ENCODE results near the gene THAP2. TPM values are rescaled to one million over a fixed set of nuclear protein-coding genes. Genes with fewer than 3 reads are reported as not detected.
A peak's percentile ranks its signal among the peaks of the same experiment; 100 is the strongest.

The THAP2 gene
- total RNA-seq, 1 experiment from 2014 or later, result 3.3 TPM

DNA sequence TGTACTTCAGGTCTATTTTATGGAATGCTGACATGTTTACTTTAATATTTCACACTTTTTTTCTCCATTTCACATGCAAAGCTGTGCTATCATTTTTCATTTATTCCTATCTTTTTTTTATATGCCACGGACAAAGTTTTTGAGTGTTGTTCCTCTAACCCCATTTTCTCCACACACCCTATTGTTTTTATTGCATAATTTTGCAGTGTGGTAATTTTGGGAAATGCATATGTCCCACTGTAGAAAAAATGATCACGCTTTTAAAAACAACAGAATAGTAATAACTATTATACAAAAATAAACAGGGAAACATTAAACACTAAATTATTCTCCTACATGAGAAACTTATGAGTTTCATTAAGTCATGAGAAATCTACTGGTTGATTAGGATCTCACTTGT is 14.7 kb upstream of the THAP2 start:
- Histone ChIP-seq H3K27me3 (ENCODE audit: control insufficient read depth, insufficient read depth, low read length) (no peaks in the 10 kb centered on the region), H3K36me3 (replicated peaks; ENCODE audit: control insufficient read depth, insufficient read depth, low read length) (peaks cover 2% of the 10 kb centered on the region), H3K4me3 (ENCODE audit: insufficient read depth, low read depth, low read length) (no peak overlapping the region)
- DNase-seq, result no peak

DNA sequence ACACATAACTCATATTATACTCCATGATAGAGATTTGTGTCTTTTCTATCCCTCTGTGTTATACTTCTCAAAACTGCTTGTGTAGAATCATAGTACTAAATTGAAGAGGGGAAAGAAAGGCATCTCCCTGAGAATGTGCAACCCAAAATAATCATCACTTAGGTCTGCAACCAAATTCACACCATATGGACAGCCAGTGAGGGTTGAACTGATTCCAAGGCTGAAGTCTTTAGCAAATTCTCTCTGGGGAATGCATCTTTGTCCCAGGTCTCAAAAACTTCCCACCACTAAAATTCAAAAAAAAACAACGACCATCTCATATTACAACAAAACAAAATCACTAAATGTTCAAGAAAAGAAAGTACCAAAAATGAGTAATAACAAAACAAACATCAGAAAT is 11.4 kb upstream of the THAP2 start:
- Histone ChIP-seq H3K27me3 (ENCODE audit: control insufficient read depth, insufficient read depth, low read length) (no peaks in the 10 kb centered on the region), H3K36me3 (replicated peaks; ENCODE audit: control insufficient read depth, insufficient read depth, low read length) (peaks cover 2% of the 10 kb centered on the region), H3K4me3 (ENCODE audit: insufficient read depth, low read depth, low read length) (no peak overlapping the region)
- no peak for DNase-seq

DNA sequence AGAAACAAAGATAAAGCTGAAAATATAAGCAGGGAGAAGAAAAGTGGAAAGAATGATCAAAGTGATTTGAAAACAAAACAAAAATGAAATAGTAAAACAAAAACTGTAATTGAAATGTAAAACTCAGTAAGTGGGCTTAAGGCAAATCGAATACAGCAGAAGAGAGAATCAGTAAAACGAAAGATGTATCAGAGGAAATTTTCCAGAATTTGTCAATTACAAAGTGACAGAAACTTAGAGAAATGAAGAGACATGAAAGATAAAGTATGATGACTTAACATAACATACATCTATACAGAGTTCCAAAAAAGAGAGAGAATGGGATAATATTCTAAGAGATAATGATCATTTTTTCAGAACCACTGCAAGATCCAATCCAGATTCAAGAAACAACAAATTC is 11.0 kb upstream of the THAP2 start:
- peaks cover 2% of the 10 kb centered on the region for H3K36me3 ChIP-seq (replicated peaks; ENCODE audit: control insufficient read depth, insufficient read depth, low read length)
- H3K27me3 ChIP-seq (ENCODE audit: control insufficient read depth, insufficient read depth, low read length), result no peaks in the 10 kb centered on the region
- no peak overlapping the region for H3K4me3 ChIP-seq (ENCODE audit: insufficient read depth, low read depth, low read length)
- no peak for DNase-seq

DNA sequence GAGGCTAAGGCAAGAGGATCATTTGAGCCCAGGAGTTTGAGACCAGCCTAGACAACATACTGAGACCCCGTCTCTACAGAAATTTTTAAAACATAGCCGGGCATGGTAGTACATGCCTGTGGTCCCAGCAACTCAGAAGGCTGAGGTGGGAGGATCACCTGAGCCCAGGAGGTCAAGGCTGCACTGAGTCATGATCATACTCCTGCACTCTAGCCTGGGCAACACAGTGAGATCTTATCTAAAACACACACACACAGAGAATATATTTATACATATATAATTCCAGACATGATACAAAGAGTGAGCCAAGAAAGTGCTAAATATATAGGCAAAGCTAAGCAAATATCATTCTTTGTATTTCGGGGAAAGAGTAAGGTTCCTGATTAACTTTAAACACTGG is 9.9 kb upstream of the THAP2 start:
- DNase-seq, result no peak
- peaks cover 3% of the 10 kb centered on the region for H3K36me3 ChIP-seq (replicated peaks; ENCODE audit: control insufficient read depth, insufficient read depth, low read length)
- no peak overlapping the region for H3K4me3 ChIP-seq (ENCODE audit: insufficient read depth, low read depth, low read length)
- no peaks in the 10 kb centered on the region for H3K27me3 ChIP-seq (ENCODE audit: control insufficient read depth, insufficient read depth, low read length)

DNA sequence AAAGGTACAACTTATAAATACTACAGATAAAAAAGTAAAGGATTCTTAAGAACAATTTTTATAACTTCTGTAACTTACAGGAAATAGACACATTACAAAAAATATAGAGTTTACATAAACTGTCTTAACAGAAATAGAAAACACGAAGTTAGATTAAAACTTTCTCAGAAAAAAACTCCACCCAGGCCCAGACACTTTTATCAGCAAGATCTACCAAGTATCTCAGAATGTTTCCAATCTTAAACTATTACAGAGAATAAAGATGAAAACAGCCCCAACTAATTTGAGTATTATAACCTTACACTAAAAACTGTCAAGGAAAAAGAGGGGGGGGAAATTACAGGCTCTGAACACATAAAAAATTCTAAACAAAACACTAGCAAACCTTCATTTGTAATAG is 8.6 kb upstream of the THAP2 start:
- DNase-seq, result no peak
- Histone ChIP-seq H3K27me3 (ENCODE audit: control insufficient read depth, insufficient read depth, low read length) (no peaks in the 10 kb centered on the region), H3K36me3 (replicated peaks; ENCODE audit: control insufficient read depth, insufficient read depth, low read length) (peaks cover 10% of the 10 kb centered on the region), H3K4me3 (ENCODE audit: insufficient read depth, low read depth, low read length) (no peak overlapping the region)

DNA sequence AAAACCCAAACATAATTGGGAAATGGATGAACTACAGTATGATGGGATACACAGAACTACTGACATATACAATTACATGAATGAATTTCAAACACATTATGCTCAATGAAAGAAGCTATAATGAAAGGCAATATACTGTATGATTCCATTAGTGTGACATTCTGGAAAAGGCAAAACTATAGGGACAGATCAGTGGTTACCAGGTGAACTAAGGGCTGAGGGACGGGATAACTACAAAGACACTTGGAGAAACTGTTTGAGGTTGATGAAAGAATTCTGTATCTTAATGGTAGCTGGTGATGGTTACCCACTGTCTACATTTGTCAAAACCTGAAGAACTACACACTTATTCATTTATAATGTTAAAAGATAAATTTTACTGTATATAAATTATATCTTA is 8.2 kb upstream of the THAP2 start:
- no peak overlapping the region for H3K4me3 ChIP-seq (ENCODE audit: insufficient read depth, low read depth, low read length)
- no peaks in the 10 kb centered on the region for H3K27me3 ChIP-seq (ENCODE audit: control insufficient read depth, insufficient read depth, low read length)
- no peak for DNase-seq
- H3K36me3 ChIP-seq (replicated peaks; ENCODE audit: control insufficient read depth, insufficient read depth, low read length), result peaks cover 10% of the 10 kb centered on the region

DNA sequence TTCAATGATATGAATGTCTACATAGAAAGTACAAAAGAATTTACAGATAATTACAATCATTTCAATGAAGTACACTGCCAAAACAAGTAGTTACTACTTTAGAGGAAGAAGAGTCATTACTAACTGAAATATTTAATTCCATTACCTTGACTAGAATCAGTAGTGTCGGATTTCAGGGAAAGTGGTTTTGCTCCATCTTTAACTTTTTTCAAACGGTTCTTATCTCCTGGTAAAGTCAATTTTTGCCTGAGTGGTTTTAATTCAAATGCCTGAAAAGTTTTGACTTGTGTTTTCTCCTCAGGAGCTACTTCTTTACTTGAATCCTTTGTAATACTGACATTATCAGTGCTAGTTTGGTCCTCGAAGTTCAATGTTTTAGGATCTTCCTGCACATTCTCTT is 7.4 kb upstream of the THAP2 start:
- DNase-seq, result no peak
- Histone ChIP-seq H3K4me3 (ENCODE audit: insufficient read depth, low read depth, low read length) (no peak overlapping the region), H3K27me3 (ENCODE audit: control insufficient read depth, insufficient read depth, low read length) (no peaks in the 10 kb centered on the region), H3K36me3 (replicated peaks; ENCODE audit: control insufficient read depth, insufficient read depth, low read length) (peaks cover 10% of the 10 kb centered on the region)

DNA sequence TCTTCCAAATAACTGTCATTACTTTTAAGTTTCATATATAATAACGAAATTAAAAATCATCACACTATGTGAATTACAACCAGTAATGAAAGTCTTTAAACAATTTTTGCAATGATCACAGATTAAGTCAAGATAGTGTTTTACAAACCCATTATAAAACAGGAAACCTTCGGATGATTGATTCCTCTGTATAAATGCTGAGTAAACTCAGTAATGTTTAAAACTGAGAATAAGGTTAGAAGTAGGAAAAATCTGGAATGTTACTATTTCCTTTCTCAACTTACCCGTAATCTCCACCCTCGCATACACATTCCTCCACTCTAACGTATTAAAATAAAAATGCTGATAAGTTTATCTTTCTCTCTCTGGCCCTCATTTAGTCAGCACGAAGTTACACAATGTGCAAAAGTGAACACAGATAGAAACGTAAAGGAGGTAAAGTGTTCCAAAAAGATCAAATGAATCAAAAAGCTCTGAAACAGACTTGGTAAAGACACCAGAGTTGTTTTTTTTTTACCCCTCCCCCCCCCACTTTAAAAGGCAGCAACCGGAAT is 2.0 kb upstream of the THAP2 start:
- Histone ChIP-seq H3K4me3 (ENCODE audit: insufficient read depth, low read depth, low read length) (peak overlapping the region; percentile 91), H3K36me3 (replicated peaks; ENCODE audit: control insufficient read depth, insufficient read depth, low read length) (peaks cover 10% of the 10 kb centered on the region), H3K27me3 (ENCODE audit: control insufficient read depth, insufficient read depth, low read length) (no peaks in the 10 kb centered on the region)
- DNase-seq, result no peak

DNA sequence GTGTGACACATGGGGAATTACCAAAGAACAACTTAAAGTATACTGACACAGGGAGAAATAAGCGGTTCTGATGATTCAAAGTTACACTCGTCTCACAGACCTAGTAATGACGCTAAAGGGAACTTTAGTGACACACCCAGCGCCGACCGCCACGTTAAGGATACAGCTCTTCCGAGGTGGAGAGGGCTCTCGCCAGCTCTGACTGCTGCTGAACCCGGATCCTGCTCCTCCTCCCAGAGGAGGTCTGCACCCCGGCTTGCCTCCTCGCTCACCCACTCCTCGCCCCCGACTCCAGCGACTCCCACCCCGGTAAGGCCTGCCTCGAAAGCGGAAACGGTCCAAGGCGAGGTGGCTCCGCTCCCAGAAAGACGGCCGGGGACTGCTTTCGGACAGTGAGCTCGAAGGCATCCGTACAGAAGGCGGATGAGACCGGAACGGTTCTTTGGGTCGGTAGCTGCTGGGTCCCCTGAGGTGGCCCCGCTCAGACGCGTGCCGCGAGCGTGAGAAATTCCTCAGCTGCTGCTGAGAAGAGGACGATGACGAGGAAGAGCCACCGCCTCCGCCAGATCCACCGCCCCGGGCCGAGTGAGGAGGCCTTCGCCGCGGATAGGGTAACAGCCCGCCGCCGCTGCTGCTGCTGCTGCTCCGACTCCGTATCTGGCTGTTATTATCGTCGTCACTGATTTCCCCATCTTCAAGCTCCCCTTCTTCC is 1.1 kb upstream of the THAP2 start:
- H3K27me3 ChIP-seq (ENCODE audit: control insufficient read depth, insufficient read depth, low read length), result no peaks in the 10 kb centered on the region
- H3K36me3 ChIP-seq (replicated peaks; ENCODE audit: control insufficient read depth, insufficient read depth, low read length), result peaks cover 10% of the 10 kb centered on the region
- DNase-seq, result peak; percentile 53
- peak overlapping the region; percentile 91 for H3K4me3 ChIP-seq (ENCODE audit: insufficient read depth, low read depth, low read length)

DNA sequence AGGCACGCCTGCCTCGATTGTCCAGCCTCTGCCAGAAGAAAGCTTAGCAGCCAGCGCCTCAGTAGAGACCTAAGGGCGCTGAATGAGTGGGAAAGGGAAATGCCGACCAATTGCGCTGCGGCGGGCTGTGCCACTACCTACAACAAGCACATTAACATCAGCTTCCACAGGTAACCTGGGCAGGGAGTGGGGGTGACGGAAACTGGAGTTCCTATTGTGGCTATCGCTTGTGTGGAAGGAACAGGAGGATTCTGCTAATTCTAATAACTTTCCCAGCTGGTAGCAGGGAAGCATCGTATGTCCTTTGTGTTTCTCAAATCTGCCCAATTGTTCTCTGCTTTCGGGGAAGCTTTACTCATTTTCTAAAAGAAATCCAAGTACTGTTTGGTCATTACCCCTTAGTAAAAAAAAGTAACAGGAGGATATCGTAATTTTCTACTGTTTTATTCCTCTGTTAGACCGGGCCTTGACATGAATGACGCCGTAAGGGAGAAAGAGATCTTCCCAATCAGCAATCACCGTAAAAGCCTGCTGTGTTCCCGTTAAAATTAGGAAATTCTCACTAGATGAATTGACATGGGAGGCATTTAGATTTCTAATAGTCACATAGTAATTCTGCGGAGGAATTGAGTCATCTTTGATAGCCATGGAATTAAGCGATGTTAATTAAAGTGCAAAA is 449 bp downstream of the THAP2 start:
- no peaks in the 10 kb centered on the region for H3K27me3 ChIP-seq (ENCODE audit: control insufficient read depth, insufficient read depth, low read length)
- DNase-seq, result no peak
- peak overlapping the region; percentile 91 for H3K4me3 ChIP-seq (ENCODE audit: insufficient read depth, low read depth, low read length)
- peaks cover 7% of the 10 kb centered on the region for H3K36me3 ChIP-seq (replicated peaks; ENCODE audit: control insufficient read depth, insufficient read depth, low read length)

DNA sequence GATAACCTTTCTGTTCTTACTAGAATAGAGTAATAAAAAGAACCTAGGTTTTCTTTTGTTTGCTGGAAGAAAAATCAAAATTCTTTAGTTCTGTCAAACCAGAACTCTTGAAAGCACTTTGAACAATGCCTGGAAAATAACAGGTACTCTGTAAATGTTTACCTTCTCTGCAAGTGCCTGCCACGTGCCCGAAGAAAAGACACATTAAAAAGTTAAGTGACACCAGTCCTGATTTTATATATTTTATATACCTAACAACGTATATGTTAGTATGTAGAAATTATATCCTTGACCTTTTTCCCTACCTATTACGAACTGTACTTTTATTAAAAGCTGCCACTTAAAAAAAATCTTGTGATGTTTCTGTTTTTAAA is 976 bp downstream of the THAP2 start:
- DNase-seq, result no peak
- Histone ChIP-seq H3K4me3 (ENCODE audit: insufficient read depth, low read depth, low read length) (peak overlapping the region; percentile 91), H3K36me3 (replicated peaks; ENCODE audit: control insufficient read depth, insufficient read depth, low read length) (peaks cover 2% of the 10 kb centered on the region)

DNA sequence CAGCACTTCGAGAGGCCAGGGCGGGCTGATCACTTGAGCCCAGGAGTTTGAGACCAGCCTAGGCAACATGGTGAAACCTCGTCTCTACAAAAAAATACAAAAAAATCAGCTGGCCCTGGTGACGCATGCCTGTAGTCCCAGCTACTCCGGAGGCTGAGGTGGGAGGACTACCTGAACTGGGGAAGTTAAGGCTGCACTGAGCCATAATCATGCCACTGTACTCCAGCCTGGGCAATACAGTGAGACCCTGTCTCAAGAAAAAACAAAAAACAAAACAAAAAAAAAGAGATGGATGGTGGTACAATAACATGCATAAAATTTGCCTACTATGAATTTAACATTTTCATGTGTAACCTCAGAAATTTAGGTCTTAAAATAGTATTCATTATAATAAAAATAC is 2.2 kb downstream of the THAP2 start:
- DNase-seq, result no peak
- H3K27me3 ChIP-seq (ENCODE audit: control insufficient read depth, insufficient read depth, low read length), result no peaks in the 10 kb centered on the region
- H3K4me3 ChIP-seq (ENCODE audit: insufficient read depth, low read depth, low read length), result no peak overlapping the region
- peaks cover 2% of the 10 kb centered on the region; the same call in 1 of the 2 replicates for H3K36me3 ChIP-seq (replicated peaks; ENCODE audit: control insufficient read depth, insufficient read depth, low read length)

More for the DNA sequence above, 976 bp downstream of the THAP2 start:
- H3K27me3 ChIP-seq (ENCODE audit: control insufficient read depth, insufficient read depth, low read length), result no peaks in the 10 kb centered on the region

DNA sequence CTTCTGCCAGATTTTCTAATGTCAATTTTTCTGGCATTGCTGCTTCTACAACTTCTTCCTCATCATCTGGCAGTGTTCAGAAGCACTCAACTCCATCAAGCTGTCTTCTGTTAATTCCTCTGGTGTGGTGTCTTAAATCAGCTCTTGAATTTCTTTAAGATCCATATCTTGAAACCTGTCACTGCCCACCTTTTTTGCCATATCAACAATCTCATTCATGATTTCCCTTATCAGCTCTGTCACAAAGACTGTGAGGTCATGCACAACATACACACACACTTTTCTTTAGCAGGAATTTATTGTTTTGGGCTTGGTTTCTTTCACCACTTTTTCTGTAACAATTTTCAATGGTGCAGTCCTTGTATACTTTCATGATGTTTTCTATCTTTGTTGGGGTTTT is 7.2 kb downstream of the THAP2 start:
- DNase-seq, result no peak
- Histone ChIP-seq H3K27me3 (ENCODE audit: control insufficient read depth, insufficient read depth, low read length) (no peaks in the 10 kb centered on the region), H3K4me3 (ENCODE audit: insufficient read depth, low read depth, low read length) (no peak overlapping the region), H3K36me3 (replicated peaks; ENCODE audit: control insufficient read depth, insufficient read depth, low read length) (no peaks in the 10 kb centered on the region)

DNA sequence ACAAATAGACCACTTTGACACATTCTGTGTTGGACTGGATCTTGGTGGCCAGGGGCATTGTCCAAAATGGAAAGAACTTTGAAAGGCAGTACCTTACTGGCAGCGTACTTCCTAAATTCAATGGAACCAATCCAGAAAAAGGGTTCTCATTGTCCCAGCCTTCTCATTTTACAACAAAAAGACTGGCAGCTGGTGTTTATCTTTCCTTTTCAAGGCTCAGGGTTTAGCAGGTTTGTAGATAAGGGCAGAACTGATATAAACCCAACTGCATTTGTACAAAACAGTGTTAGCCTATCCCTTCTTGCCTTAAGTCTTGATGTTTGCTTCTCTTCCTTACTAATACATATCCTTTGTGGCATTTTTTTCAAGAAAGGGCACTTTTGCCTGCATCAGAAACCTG is 7.7 kb downstream of the THAP2 start:
- no peak for DNase-seq
- Histone ChIP-seq H3K4me3 (ENCODE audit: insufficient read depth, low read depth, low read length) (no peak overlapping the region), H3K27me3 (ENCODE audit: control insufficient read depth, insufficient read depth, low read length) (no peaks in the 10 kb centered on the region), H3K36me3 (replicated peaks; ENCODE audit: control insufficient read depth, insufficient read depth, low read length) (no peaks in the 10 kb centered on the region)

DNA sequence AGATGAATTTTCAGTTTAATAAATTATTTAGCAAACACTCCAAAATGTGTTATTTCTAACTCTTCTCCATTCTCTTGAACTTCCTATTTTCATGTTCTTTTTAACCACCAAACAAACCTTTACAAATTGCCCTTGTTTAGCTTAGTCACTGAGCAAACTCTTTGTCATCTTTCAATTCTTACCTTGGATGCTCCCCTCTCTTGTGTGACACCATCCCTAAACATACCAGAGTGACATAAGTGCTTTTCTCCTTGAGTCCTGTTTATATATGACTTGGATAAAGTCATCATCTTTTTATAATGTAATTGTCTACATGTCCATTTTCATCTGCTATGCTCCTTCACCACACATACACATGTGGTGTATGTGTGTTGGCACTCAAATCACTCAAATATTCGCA is 18.4 kb downstream of the THAP2 start:
- no peaks in the 10 kb centered on the region for H3K27me3 ChIP-seq (ENCODE audit: control insufficient read depth, insufficient read depth, low read length)
- DNase-seq, result no peak
- H3K36me3 ChIP-seq (replicated peaks; ENCODE audit: control insufficient read depth, insufficient read depth, low read length), result no peaks in the 10 kb centered on the region
- no peak overlapping the region for H3K4me3 ChIP-seq (ENCODE audit: insufficient read depth, low read depth, low read length)

Measured in H7 (cell line).